Activated naive CD8-positive, alpha-beta T cell treated with anti-CD3 and anti-CD28 coated beads, Interleukin-2, amount 50 U/mL, for 16 hours (primary cell): Measurements from ENCODE around the gene GALNT12.

Experiments used
- DNase-seq: peaks from one replicate; pipeline ENCODE4 v3.0.0-alpha.2; 2020; ENCODE audit warnings: low read depth, low spot score

Gene GALNT12

GRCh38 chr9:98833090-98833956, 25.9 kb downstream of the GALNT12 start:
- no peak for DNase-seq

GRCh38 chr9:98834386-98834785, 26.9 kb downstream of the GALNT12 start:
- DNase-seq: no peak

- DNase-seq: no peak
Measured at GRCh38 chr9:98836206-98836605, 28.7 kb downstream of the GALNT12 start.

- DNase-seq: no peak
Measured at GRCh38 chr9:98837516-98837915, 30.0 kb downstream of the GALNT12 start.

GRCh38 chr9:98838155-98838867, 30.8 kb downstream of the GALNT12 start:
- no peak for DNase-seq

- DNase-seq: no peak
Measured at GRCh38 chr9:98838868-98839565, 31.5 kb downstream of the GALNT12 start.

GRCh38 chr9:98839724-98840123, 32.3 kb downstream of the GALNT12 start:
- no peak for DNase-seq

GRCh38 chr9:98842510-98842909, 35.0 kb downstream of the GALNT12 start:
- no peak for DNase-seq

GRCh38 chr9:98846081-98846480, 38.6 kb downstream of the GALNT12 start:
- DNase-seq: no peak

- DNase-seq: no peak
Measured at GRCh38 chr9:98846879-98847278, 39.4 kb downstream of the GALNT12 start.

- peak; percentile 61 for DNase-seq
Measured at GRCh38 chr9:98848450-98849149, 41.1 kb downstream of the GALNT12 start.

GRCh38 chr9:98849563-98849962, 42.1 kb downstream of the GALNT12 start:
- DNase-seq: no peak

- no peak for DNase-seq
Measured at GRCh38 chr9:98850851-98851729, 43.6 kb downstream of the GALNT12 start.

- no peak for DNase-seq
Measured at GRCh38 chr9:98851730-98852459, 44.4 kb downstream of the GALNT12 start.

- no peak for DNase-seq
Measured at GRCh38 chr9:98852460-98852734, 44.9 kb downstream of the GALNT12 start.

GRCh38 chr9:98852961-98853360, 45.5 kb downstream of the GALNT12 start:
- DNase-seq: no peak

- no peak for DNase-seq
Measured at GRCh38 chr9:98854266-98854665, 46.8 kb downstream of the GALNT12 start.

- no peak for DNase-seq
Measured at GRCh38 chr9:98855592-98855991, 48.1 kb downstream of the GALNT12 start.

- DNase-seq: no peak
Measured at GRCh38 chr9:98856982-98857381, 49.5 kb downstream of the GALNT12 start.

- no peak for DNase-seq
Measured at GRCh38 chr9:98859941-98860340, 52.5 kb downstream of the GALNT12 start.
